GM19239 (cell line): ENCODE measurements around the gene RBBP7.
"Not testable (repeated sequence)": the region's sequence is repeated elsewhere in the genome, so short reads cannot be mapped to it uniquely, and the experiment has no call there.

ENCODE experiments used
- DNase-seq: peaks from one replicate; pipeline ENCODE4 v3.0.0; 2011; ENCODE audit warnings: low spot score; ENCODE audit not compliant: insufficient read length
- FAIRE-seq: peaks from 2 replicates; lab custom pipeline; 2011; peaks lifted over from hg19 to GRCh38; lab: Jason Lieb, UNC

RBBP7 gene

DNA sequence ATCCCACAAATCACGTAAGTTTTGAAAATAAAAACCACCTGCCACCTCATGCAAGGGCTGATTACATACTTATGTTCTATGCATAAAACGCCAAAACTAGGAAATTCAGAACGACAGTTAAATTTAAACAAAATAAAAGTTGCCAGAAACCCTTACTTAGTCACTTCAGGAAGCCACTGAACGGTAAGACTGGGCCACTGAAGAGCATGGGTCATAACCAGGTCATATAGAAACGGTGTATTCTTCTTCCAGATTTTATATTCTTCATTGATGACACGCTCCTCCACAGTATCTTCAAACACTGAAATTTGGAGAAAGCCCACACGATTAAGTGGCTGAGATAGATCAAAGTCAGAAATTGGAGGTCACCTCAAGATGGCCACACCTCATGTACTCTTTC, 1.2 kb downstream of the RBBP7 start:
- DNase-seq = no peak
- no peak for FAIRE-seq

GRCh38 chrX:16867947-16868346, 2.2 kb downstream of the RBBP7 start:
- FAIRE-seq = no peak

GRCh38 chrX:16862829-16863228, 7.3 kb downstream of the RBBP7 start:
- no peak for DNase-seq
- no peak for FAIRE-seq

More at GRCh38 chrX:16867947-16868346, 2.2 kb downstream of the RBBP7 start:
- no peak for DNase-seq

- no peak for FAIRE-seq
These were observed 13.4 kb downstream of the RBBP7 start for GRCh38 chrX:16856744-16857143.

DNA sequence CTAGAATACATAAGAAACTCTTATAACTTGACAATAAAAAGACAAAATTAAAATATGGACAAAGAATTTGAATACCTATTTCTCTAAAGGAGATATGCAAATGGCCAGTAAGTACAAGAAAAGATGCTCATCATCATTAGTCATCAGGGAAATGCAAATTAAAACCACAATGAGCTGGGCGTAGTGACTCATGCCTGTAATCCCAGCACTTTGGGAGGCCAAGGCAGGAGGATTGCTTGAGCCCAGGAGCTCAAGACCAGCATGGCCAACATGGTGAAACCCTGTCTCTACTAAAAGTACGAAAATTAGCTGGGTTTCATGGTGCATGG, 14.1 kb downstream of the RBBP7 start:
- not testable (repeated sequence) for DNase-seq, FAIRE-seq

More at GRCh38 chrX:16856744-16857143, 13.4 kb downstream of the RBBP7 start:
- DNase-seq = no peak

GRCh38 chrX:16855363-16856075, 14.6 kb downstream of the RBBP7 start:
- DNase-seq (no peak), FAIRE-seq (no peak)

- no peak for DNase-seq
- no peak for FAIRE-seq
These were observed 16.6 kb downstream of the RBBP7 start for GRCh38 chrX:16853537-16853936.

DNA sequence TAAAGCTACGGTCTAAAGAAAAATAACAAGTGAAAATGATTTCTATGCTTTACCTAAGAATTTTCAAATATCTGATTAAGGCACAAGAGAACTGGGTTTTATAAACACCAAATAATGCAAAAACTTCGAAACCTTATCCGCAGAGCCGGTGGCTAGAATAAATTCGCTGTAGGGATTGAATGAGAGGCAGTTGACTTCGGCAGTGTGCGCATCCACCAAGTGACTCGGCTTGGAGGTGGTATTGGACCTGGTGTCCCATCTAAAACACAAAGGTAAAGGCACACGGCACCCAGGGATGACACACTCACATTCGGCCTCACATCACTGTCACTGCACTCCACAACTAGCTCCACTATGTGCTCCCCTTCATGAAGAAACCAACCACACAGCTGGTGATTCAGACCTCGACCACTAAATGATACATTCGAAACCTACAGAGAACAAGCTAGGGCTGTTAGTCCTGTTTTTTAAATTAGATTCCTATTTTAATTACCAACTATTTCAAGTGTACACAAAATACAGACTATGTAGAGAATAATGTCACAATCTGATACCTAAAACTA, 17.5 kb downstream of the RBBP7 start:
- peak; percentile 33 for FAIRE-seq

DNA sequence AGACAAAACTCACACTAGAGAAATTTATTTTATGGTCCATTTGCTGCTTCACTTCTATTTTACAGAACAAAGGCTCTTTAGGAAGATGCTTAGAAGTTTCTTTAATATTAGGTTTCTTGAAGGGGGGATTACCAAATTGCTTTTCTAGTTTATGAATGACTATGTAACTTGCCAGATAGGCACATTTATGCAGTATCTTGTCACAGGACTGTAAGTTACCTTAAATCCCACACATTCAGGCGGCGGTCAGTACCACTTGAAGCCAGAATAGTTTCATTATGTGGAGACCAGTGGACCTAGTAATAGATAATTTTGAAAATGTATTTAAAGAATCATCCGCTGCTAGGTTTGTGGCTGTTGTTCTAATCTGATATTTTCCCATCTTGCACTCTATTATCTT, 18.3 kb downstream of the RBBP7 start:
- DNase-seq (no peak), FAIRE-seq (no peak)

More for the DNA sequence above, 17.5 kb downstream of the RBBP7 start:
- DNase-seq = no peak

DNA sequence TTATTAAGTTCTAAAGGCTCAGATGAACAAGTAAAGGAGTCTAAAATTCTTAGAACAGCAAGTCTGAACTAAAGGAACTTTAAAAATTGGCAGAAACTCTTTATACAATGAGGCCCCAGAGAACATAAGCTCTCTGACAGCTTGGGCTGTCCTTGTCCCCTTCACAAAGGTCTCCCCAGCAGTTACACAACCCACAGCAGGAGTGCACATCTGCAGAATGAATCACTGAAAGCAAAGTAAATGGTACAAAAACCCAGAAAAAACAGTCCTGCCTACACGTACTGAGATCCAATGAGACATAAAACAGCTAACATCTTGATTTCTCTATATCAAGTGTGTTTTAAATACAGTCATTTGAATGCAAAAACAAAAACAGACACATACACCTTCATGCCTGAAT, 18.7 kb downstream of the RBBP7 start:
- no peak for DNase-seq
- no peak for FAIRE-seq

DNA sequence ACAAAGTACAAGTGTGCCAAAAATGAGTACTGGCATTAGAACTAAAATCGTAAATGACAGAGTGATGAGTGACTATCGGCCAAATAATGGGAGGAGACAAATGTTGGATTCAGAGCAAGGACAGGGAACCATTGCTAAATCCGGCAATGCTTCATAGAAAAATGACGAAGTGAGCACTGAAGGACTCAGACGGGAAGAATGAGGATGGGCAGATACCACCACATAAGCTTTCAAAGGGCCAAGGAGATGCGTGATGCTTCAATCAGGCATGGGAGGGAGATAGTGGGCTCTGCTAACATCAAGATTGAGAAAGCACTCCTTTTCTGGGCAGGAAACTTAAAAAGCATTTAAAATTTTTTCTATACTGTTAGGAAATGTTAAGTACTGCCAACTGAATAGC, 21.6 kb downstream of the RBBP7 start:
- FAIRE-seq = no peak
- no peak for DNase-seq

DNA sequence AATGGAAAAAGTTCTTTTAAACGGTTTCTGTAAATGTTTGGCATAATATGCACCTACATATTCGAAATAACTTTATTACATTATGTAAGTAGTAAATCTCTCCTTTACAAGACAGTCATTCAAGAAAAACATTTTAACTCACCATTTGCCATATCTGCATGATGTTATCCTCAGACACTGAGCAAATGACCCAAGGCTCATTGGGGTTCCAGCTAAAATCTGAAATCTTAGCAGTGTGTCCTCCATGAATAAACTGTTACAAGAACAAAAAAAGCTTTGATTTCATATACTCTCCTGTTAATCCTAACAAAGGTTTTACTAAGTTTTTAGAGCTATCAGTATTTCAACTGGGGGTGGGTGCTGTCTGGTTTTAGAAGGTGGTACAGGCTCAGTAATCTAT, 24.5 kb downstream of the RBBP7 start:
- FAIRE-seq (no peak), DNase-seq (no peak)

DNA sequence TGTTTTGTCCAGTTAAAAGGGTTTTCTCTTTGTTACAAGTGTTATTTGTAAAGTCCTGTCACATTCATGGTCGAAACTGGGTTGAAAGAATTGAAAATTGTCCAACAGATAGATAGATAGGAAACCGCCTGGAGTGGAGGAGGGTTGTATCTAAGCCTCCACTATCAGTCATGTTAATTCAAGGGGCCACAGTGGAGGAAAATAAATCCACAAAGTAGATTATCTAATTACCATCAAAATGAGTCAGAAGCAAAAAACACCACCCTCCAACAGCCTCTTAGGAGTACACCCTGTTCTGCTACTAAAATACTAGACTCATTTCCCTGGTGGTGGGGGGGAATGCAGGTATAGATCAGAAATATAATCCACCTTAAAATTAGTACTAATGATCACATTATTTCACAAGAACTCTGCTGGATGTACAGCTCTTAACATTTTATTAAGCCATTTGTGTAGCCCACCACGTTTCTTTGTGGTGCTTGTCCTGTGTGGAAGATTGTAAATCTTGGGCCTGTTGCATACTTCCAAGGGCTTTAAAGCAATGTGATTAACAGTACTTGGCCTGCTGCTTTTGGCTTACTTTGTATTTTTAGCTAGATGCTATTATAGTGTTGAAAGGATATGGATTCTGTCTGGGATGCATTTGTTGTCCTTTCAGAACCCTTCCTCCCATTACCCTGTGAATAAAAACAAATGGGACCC, 26.8 kb downstream of the RBBP7 start:
- no peak for FAIRE-seq
- DNase-seq = no peak

- FAIRE-seq = no peak
- no peak for DNase-seq
These were observed 27.5 kb downstream of the RBBP7 start for GRCh38 chrX:16842684-16843083.

- FAIRE-seq (no peak), DNase-seq (no peak)
These were observed 30.2 kb downstream of the RBBP7 start for GRCh38 chrX:16839852-16840460.

DNA sequence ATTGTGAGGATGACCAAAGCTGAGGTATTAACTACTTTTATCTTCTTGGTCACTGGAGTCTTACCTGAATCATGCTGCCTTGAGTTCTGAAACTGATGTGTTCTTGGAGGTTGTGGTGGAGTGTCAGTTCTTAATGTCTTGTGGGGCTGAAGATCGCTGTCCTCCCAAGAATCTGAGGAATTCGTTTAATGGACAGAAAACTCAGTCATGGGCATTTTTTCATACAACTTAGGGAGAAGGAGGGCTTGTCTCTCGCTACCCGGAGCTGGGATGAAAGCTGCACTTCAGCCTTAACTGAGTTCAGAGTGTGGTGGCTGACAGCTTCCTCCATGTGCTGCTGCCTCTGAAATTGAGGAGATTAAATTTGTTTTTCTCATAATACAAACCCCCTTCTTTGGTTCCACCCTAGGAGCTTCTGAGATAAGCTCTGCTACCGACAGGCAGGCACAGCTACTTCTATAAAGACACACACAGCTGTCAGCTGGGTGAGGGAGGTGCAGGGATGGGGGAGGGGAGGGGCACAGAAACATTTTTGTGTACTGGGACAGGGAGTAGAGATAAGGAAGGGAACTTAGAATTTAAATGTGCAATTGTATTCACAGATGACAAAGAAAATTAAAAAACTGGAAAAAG, 30.8 kb downstream of the RBBP7 start:
- DNase-seq (no peak), FAIRE-seq (no peak)

GRCh38 chrX:16838202-16839066, 31.7 kb downstream of the RBBP7 start:
- FAIRE-seq (no peak), DNase-seq (no peak)

- no peak for FAIRE-seq
These were observed 33.8 kb downstream of the RBBP7 start for GRCh38 chrX:16836371-16836770.

DNA sequence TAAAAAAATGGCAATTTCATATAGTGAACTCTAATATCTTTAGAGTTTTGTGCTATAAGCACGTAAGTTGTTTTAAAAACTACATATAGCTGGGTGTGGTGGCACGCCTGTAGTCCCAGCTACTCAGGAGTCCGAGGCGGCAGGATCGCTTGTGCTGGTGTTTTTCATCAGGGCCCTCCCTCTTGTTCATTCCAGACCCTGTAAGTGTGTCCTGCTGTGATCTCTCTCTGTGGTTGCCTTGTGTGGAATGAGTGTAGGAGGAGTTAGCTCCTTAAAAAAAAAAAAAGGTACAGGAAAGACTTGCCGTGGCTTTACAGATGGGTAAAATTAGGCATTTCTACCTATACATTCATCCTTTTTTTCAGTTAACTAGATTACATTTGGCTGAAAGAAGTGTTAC, 35.4 kb downstream of the RBBP7 start:
- DNase-seq (no peak), FAIRE-seq (no peak)

More at GRCh38 chrX:16836371-16836770, 33.8 kb downstream of the RBBP7 start:
- DNase-seq = no peak

DNA sequence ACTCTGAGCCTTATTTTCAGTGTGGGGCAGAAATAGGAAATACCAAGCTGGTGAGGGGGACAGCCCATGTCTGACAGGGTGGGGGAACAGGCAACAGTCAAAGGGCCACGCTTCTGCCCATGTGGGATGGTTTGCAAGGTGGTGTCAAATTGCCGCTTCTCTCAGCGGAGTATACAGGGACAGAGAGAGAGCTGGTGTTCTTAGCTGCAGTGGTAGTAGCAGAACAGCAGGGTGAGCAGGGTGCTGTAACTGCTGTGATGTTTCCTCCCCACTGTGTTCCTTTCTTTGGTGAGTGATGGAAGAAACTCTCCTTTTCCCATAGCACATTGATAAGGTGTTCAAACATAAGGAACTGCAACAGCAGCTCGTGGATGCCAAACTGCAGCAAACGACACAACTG, 37.9 kb downstream of the RBBP7 start:
- DNase-seq (no peak), FAIRE-seq (no peak)
